Measurements from ENCODE around the gene NAT16. TPM values are rescaled to one million over a fixed set of nuclear protein-coding genes. Genes with fewer than 3 reads are reported as not detected.

Gene NAT16
- total and polyA plus RNA-seq, 2 of the 13 experiments (the other 11 are each of a cell fraction or from before 2014, with no cell fraction given), result 0.04 TPM; not detected in 1

DNA sequence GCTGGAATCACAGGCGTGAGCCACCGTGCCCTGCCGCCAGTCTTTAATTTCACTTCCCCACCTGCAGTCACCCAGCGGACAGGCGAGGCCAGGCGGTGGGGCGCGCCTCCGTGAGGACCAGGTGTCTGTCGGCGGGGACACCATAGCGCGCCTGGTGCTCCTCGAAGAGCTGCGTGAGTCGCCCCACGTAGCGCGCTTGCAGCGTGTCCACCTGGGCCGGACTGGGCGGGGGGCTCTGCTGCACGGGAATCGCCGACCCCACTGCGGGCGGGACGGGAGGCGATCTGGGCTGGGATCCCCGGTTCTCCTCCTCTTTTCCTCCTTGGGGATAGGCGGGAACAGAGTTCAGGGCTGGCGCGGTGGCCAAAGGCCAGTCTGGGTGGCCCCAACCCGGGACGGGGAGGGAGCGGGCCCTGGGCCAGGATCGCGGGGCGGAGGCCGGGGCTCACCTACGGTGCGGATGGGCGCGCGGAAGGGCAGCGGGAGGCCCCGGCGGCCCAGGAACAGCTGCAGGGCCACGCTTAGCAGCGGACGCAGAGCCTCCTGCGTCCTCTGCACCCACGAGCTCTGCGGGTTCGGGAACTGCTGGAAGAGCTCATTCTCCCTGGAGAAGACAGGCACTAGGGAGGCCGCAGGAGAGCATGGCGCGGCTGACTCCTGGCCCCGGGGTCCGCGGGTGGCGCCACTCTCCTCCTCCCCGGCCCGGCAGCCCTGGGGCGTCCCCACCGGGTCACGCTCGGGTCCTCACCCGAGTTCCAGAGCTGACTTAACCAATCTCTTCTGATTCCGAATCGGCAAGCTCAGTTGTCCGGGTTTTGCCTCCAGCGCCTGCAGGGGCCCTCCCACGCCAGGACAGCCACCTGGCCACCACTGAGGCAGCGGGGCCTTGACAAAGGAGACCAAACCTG lies 21.9 kb upstream of the NAT16 start (continued):
- TF ChIP-seq ZNF10 (CRISPR knock-in tag; IDR thresholded peaks at IDR 0.05; ENCODE audit: borderline replicate concordance, low read depth), result no peak
- TF ChIP-seq ZNF614 (CRISPR knock-in tag; IDR thresholded peaks at IDR 0.05; ENCODE audit: borderline replicate concordance), result no peak
- no peak for TF ChIP-seq GTF2F1 (IDR thresholded peaks at IDR 0.05; ENCODE audit: low read length)
- TF ChIP-seq TOE1 (CRISPR knock-in tag; IDR thresholded peaks at IDR 0.05), result no peak
- TF ChIP-seq, protein P1, sequence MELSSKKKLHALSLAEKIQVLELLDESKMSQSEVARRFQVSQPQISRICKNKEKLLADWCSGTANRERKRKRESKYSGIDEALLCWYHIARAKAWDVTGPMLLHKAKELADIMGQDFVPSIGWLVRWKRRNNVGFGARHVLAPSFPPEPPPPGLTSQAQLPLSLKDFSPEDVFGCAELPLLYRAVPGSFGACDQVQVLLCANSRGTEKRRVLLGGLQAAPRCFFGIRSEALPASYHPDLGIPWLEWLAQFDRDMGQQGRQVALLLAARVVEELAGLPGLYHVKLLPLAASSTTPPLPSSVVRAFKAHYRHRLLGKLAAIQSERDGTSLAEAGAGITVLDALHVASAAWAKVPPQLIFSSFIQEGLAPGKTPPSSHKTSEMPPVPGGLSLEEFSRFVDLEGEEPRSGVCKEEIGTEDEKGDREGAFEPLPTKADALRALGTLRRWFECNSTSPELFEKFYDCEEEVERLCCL (CRISPR knock-in tag; IDR thresholded peaks at IDR 0.05; ENCODE audit: borderline replicate concordance), result 0 out of 2 replicates have a peak, but pooled peaks have one; percentile 39
- TF ChIP-seq NR3C1 (CRISPR knock-in tag; IDR thresholded peaks at IDR 0.05), result no peak
- TF ChIP-seq, protein P2, sequence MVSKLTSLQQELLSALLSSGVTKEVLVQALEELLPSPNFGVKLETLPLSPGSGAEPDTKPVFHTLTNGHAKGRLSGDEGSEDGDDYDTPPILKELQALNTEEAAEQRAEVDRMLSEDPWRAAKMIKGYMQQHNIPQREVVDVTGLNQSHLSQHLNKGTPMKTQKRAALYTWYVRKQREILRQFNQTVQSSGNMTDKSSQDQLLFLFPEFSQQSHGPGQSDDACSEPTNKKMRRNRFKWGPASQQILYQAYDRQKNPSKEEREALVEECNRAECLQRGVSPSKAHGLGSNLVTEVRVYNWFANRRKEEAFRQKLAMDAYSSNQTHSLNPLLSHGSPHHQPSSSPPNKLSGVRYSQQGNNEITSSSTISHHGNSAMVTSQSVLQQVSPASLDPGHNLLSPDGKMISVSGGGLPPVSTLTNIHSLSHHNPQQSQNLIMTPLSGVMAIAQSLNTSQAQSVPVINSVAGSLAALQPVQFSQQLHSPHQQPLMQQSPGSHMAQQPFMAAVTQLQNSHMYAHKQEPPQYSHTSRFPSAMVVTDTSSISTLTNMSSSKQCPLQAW (CRISPR knock-in tag; IDR thresholded peaks at IDR 0.05), result no peak; the same call in 1 of the 2 replicates
- TF ChIP-seq ZNF333 (CRISPR knock-in tag; IDR thresholded peaks at IDR 0.05; ENCODE audit: borderline replicate concordance), result peak; percentile 86
- peak; percentile 48; the same call in 1 of the 2 replicates for TF ChIP-seq HNF4G (IDR thresholded peaks at IDR 0.05; ENCODE audit: borderline replicate concordance, low read depth, low read length)
- peak; percentile 76 for TF ChIP-seq HNF4G (CRISPR knock-in tag; IDR thresholded peaks at IDR 0.05; ENCODE audit: borderline replicate concordance, low read depth)
- no peak for TF ChIP-seq JDP2 (CRISPR knock-in tag; IDR thresholded peaks at IDR 0.05; ENCODE audit: borderline replicate concordance)
- TF ChIP-seq SIX1 (CRISPR knock-in tag; IDR thresholded peaks at IDR 0.05; ENCODE audit: borderline replicate concordance), result no peak
- TF ChIP-seq, protein P3, sequence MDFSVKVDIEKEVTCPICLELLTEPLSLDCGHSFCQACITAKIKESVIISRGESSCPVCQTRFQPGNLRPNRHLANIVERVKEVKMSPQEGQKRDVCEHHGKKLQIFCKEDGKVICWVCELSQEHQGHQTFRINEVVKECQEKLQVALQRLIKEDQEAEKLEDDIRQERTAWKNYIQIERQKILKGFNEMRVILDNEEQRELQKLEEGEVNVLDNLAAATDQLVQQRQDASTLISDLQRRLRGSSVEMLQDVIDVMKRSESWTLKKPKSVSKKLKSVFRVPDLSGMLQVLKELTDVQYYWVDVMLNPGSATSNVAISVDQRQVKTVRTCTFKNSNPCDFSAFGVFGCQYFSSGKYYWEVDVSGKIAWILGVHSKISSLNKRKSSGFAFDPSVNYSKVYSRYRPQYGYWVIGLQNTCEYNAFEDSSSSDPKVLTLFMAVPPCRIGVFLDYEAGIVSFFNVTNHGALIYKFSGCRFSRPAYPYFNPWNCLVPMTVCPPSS (IDR thresholded peaks at IDR 0.05), result no peak
- no peak for TF ChIP-seq ZNF841 (CRISPR knock-in tag; IDR thresholded peaks at IDR 0.05; ENCODE audit: borderline replicate concordance)
- TF ChIP-seq ZNF446 (CRISPR knock-in tag; IDR thresholded peaks at IDR 0.05), result peak; percentile 87; the same call in 1 of the 2 replicates
- TF ChIP-seq, protein P4, sequence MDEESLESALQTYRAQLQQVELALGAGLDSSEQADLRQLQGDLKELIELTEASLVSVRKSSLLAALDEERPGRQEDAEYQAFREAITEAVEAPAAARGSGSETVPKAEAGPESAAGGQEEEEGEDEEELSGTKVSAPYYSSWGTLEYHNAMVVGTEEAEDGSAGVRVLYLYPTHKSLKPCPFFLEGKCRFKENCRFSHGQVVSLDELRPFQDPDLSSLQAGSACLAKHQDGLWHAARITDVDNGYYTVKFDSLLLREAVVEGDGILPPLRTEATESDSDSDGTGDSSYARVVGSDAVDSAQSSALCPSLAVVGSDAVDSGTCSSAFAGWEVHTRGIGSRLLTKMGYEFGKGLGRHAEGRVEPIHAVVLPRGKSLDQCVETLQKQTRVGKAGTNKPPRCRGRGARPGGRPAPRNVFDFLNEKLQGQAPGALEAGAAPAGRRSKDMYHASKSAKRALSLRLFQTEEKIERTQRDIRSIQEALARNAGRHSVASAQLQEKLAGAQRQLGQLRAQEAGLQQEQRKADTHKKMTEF (CRISPR knock-in tag; IDR thresholded peaks at IDR 0.05), result peak; percentile 58; the same call in 1 of the 2 replicates
- TF ChIP-seq TCF7 (IDR thresholded peaks at IDR 0.05; ENCODE audit: low read depth), result no peak
- no peak for TF ChIP-seq YEATS2 (CRISPR knock-in tag; IDR thresholded peaks at IDR 0.05; ENCODE audit: borderline replicate concordance)
- TF ChIP-seq, protein P5, sequence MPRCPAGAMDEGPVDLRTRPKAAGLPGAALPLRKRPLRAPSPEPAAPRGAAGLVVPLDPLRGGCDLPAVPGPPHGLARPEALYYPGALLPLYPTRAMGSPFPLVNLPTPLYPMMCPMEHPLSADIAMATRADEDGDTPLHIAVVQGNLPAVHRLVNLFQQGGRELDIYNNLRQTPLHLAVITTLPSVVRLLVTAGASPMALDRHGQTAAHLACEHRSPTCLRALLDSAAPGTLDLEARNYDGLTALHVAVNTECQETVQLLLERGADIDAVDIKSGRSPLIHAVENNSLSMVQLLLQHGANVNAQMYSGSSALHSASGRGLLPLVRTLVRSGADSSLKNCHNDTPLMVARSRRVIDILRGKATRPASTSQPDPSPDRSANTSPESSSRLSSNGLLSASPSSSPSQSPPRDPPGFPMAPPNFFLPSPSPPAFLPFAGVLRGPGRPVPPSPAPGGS (CRISPR knock-in tag; IDR thresholded peaks at IDR 0.05), result 0 out of 2 replicates have a peak, but pooled peaks have one; percentile 11
